HL-60 (cell line): ENCODE measurements around the gene TAS2R10.

ENCODE experiments used
- DNase-seq, 2 experiments: peaks; one replicate each; pipeline ENCODE4 v3.0.0-alpha.2; 2010 to 2020; ENCODE audit warnings: low read depth in 1 of 2, low spot score in 1 of 2
- H3K27ac ChIP-seq: fragments of 250-450 bp; sonication (Bioruptor Pico); replicated peaks from 2 replicates; pipeline ENCODE4 v1.5.1; 2020; ENCODE audit warnings: mild to moderate bottlenecking, moderate library complexity
- H3K27me3 ChIP-seq: fragments of 250-450 bp; sonication (Bioruptor Pico); 2 replicates; pipeline ENCODE4 v1.5.1; 2021; ENCODE audit warnings: mild to moderate bottlenecking, moderate library complexity; ENCODE audit not compliant: insufficient read depth, poor library complexity, severe bottlenecking
- H3K4me3 ChIP-seq: replicated peaks from 2 replicates; pipeline ENCODE4 v1.5.1; 2011; ENCODE audit warnings: mild to moderate bottlenecking, control low read depth, low read length; ENCODE audit not compliant: insufficient read depth
- GABPA ChIP-seq: IDR thresholded peaks from 2 replicates; pipeline ENCODE4 v1.6.1; 2012; ENCODE audit warnings: low read depth
- POLR2AphosphoS5 ChIP-seq: IDR thresholded peaks from 2 replicates; pipeline ENCODE4 v1.6.1; 2012; ENCODE audit warnings: low read depth
- SPI1 ChIP-seq: IDR thresholded peaks from 2 replicates; pipeline ENCODE4 v1.6.1; 2012; ENCODE audit warnings: low read depth, mild to moderate bottlenecking, borderline replicate concordance
- TF ChIP-seq, protein P1 (sequence below): IDR thresholded peaks from 2 replicates; pipeline ENCODE4 v1.6.1; 2012; ENCODE audit warnings: low read depth; ENCODE audit not compliant: insufficient replicate concordance
- TF ChIP-seq, protein P2 (sequence below): IDR thresholded peaks from one replicate; pipeline ENCODE4 v1.5.1; 2011; ENCODE audit warnings: low read length, control low read depth, inconsistent platforms; ENCODE audit not compliant: insufficient read depth

The TAS2R10 gene

DNA sequence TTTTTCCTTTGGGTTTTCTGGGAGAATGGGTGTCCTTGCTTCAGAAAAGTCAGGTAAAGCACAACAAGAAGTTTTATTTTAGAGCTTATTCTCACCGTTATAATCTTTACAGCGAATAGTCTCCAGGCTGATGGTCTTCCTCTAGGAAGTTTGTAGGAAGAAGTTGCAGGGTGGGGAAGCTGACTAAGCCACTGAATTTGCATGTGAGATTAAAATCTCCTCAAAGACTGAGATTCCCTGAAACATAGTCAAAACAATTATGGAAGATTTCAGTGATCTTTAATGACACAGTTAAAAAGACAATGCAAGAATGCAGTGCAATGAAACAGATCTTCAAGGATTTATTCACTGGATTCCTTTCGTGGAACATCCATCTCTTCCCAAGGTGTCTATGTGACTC is 1.2 kb downstream of the TAS2R10 start:
- Histone ChIP-seq H3K4me3 (no peak overlapping the region), H3K27ac (no peak overlapping the region), H3K27me3 (no peaks in the 10 kb centered on the region)
- no peak for DNase-seq
- TF ChIP-seq GABPA (no peak), SPI1 (no peak), POLR2AphosphoS5 (no peak)
- TF ChIP-seq, protein P1, sequence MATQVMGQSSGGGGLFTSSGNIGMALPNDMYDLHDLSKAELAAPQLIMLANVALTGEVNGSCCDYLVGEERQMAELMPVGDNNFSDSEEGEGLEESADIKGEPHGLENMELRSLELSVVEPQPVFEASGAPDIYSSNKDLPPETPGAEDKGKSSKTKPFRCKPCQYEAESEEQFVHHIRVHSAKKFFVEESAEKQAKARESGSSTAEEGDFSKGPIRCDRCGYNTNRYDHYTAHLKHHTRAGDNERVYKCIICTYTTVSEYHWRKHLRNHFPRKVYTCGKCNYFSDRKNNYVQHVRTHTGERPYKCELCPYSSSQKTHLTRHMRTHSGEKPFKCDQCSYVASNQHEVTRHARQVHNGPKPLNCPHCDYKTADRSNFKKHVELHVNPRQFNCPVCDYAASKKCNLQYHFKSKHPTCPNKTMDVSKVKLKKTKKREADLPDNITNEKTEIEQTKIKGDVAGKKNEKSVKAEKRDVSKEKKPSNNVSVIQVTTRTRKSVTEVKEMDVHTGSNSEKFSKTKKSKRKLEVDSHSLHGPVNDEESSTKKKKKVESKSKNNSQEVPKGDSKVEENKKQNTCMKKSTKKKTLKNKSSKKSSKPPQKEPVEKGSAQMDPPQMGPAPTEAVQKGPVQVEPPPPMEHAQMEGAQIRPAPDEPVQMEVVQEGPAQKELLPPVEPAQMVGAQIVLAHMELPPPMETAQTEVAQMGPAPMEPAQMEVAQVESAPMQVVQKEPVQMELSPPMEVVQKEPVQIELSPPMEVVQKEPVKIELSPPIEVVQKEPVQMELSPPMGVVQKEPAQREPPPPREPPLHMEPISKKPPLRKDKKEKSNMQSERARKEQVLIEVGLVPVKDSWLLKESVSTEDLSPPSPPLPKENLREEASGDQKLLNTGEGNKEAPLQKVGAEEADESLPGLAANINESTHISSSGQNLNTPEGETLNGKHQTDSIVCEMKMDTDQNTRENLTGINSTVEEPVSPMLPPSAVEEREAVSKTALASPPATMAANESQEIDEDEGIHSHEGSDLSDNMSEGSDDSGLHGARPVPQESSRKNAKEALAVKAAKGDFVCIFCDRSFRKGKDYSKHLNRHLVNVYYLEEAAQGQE: no peak
- TF ChIP-seq, protein P2, sequence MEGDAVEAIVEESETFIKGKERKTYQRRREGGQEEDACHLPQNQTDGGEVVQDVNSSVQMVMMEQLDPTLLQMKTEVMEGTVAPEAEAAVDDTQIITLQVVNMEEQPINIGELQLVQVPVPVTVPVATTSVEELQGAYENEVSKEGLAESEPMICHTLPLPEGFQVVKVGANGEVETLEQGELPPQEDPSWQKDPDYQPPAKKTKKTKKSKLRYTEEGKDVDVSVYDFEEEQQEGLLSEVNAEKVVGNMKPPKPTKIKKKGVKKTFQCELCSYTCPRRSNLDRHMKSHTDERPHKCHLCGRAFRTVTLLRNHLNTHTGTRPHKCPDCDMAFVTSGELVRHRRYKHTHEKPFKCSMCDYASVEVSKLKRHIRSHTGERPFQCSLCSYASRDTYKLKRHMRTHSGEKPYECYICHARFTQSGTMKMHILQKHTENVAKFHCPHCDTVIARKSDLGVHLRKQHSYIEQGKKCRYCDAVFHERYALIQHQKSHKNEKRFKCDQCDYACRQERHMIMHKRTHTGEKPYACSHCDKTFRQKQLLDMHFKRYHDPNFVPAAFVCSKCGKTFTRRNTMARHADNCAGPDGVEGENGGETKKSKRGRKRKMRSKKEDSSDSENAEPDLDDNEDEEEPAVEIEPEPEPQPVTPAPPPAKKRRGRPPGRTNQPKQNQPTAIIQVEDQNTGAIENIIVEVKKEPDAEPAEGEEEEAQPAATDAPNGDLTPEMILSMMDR: no peak

DNA sequence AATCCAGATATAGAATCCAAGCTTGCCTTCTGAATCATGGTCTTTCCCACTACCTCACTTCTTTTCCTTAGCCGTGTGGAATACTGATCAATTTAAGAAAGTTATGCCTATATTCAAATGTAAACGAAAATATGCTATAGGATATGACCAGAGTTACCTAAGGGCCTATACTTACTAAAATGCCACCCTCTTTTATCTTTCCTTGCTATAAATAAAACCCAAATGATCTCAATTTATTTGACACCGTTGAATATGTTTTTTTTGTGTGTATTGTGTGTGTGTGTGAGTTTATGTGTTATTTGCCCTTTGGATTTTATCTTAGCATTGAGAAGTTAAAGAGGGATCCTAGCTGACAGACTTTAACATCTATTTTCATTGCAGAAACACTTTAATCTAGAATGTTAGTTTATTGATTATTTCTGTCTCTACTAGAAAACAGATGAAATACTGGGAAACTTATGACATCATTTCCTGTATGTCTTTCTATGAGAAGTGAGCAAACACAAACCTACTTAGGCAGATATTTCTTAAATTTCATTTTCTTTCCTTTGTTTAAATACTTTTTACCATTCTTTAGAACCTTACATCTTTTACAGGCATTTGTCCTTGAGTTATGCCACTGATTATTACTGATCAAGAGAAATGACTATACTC is 14.1 kb downstream of the TAS2R10 start:
- TF ChIP-seq SPI1: no peak
- TF ChIP-seq, protein P2: no peak
- no peak for TF ChIP-seq GABPA
- TF ChIP-seq POLR2AphosphoS5: no peak
- TF ChIP-seq, protein P1: no peak
- no peak overlapping the region for H3K27ac ChIP-seq
- no peak overlapping the region for H3K4me3 ChIP-seq
- no peaks in the 10 kb centered on the region for H3K27me3 ChIP-seq
- DNase-seq: no peak

DNA sequence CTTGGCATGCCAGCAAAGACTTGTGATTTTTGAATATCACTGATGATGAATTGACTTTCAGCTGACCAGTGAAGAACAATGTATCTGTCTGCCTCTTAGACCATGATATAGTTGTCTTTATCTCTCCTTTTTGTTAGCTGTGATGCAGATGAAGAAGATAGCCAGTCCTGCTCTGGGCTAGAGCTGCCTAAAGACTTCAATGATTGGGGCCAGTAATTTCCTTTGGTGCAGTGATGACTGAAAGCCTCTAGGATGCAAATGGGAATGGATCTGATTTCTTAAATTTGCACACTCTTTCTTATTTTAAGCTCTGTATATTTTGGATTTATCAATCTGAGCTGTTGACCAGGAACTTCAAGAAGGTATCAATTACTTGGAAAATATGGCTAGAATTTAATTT is 16.1 kb downstream of the TAS2R10 start, which contains the start of gene TAS2R9:
TSS of gene TAS2R9 (minus strand) at position 101 of the 400 bp plus-strand sequence. CDS start at position 8, 93 bp downstream.
- no peak within 1 kb of the TSS for H3K4me3 ChIP-seq
- DNase-seq: no peak
- TF ChIP-seq POLR2AphosphoS5: no peak
- TF ChIP-seq, protein P2: no peak
- TF ChIP-seq, protein P1: no peak
- no peak for TF ChIP-seq GABPA
- TF ChIP-seq SPI1: no peak
- no peaks in the 10 kb centered on the region for H3K27me3 ChIP-seq
- no peak within 1 kb of the TSS for H3K27ac ChIP-seq
